HG02884 (cell line): ENCODE measurements around the gene MYLK.

Experiments used
- ATAC-seq: cut with Tn5 transposase; IDR thresholded peaks from one replicate; pipeline ENCODE4 v1.9.1; 2021; ENCODE audit warnings: mild to moderate bottlenecking, moderate library complexity; ENCODE audit not compliant: unreplicated experiment

The MYLK gene

GRCh38 chr3:123778525-123778924, 105.6 kb downstream of the MYLK start:
- ATAC-seq = no peak

- no peak for ATAC-seq
Observed at GRCh38 chr3:123776071-123776782, 107.9 kb downstream of the MYLK start.

DNA sequence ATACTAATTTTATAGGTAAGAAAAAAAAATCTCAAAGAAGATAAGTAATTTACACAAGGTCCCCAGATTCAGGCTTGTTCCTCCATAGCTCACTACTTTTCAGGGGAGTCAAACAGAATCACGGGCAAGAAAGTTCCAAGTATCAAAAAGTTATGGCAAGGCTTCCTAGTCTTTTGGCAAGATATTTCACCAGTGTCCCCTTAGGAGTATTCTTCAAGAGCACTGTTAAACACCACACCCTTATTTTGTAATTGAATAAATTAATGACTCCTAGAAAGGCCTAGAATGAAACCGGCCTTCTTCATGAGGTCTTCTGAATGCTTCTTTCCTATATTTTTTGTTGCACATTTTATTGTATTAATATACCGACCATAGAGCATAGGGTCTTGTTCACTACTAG, 109.7 kb downstream of the MYLK start:
- ATAC-seq = no peak

DNA sequence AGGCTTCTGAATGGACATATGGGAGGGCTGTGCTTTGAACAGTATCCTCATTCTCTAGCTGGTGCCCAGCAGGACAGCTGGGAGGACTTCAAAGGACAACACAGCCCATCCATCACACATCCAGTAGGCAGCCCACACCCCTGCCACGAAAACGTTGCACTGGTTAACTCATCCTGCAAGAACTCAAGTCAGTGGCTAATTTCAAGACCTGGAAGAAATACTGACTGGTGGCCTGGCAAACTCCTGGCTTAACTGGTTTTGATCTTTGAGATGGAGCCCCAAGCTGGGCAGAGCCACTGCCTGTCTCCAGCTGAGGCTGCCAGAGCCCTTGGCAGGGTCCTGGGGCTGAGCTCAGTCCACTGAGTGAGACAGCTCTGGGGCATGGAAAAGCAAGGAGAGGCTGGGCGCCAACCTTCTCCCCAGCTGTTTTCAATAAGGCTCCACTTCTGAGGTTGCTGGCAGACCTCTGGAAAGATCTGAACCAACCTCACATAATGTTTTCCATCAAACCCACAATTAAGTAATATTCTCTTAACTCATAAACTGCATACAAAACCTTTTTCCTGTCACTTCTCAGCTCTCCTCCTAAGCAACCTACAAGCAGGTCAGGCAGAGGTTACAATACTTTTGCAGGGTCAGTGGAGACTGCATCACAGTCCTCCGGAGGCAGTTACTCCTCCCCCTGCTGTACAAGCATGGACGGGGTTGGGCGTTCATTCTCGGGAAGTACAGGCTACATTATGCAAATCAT, 110.3 kb downstream of the MYLK start:
- ATAC-seq = no peak

DNA sequence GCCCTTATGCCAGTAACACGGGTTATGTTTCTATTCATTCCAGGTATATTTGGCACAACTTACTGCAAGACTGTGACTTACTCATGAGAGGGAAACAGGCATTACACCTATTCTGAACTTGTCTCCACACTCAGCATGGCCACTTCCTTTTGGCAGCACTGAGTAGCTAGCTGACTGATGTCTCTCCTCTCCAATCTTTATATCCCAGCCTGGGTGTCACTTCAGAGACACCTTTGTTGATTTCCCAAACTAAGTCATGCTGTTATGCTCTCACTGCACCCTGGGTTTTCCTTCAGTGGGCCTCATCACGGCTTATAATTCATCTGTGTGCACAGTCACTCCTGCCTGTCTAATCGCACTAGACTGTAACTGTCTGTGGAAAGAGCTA, 114.8 kb downstream of the MYLK start:
- ATAC-seq = no peak

GRCh38 chr3:123768480-123769355, 115.4 kb downstream of the MYLK start:
- no peak for ATAC-seq

DNA sequence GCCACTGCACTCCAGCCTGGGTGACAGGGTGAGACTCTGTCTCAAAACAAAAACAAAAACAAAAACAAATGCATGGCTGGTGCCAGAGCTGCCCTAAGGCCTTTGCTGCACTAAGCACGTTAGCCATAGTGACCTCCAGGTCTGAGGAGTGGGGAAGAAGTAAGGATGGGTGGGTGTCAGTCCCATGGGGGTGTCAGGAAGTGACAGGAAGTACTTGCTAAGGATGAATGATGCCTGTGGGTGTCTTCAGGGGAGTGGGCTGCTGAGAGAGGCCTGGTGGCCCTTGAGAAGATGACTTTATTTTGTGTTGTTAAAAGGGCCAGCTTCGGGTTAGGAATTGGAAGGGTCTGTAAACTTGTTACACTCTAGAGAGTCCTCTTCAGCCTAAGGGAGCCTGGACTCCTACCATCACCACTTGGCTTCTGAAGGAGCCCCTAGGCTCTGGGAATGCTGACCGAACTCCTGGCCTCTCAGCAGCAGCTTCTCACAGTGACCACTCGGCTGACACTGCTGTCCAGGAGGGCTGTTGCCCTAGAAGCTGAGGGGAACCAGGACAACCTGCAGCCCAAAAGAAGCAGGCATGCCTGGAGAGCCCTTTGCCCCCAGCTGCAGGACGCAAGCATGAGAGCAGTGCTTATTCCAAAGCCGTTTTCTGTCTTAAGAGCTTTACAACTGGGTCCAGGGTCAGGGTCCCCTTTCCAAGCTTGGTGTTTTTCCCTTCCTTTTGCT, 116.4 kb downstream of the MYLK start:
- no peak for ATAC-seq

DNA sequence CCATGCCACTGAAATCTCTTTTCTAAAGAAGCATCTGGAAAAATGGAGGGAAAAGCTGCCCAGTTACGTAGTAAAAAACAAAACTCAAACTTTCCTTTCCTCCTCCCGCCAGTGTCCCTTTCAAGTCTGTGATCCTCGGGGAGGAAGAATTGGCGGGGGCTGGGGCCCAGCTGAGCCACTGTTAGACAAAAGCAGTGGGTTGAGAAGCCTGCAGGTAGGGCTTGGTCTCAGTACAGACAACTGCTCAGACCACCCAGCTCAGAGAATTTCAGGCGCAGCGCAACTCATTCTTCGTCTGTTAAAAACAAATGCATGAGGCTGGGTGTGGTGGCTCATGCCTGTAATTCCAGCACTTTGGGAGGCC, 117.1 kb downstream of the MYLK start:
- ATAC-seq = no peak

GRCh38 chr3:123766193-123767008, 117.7 kb downstream of the MYLK start:
- no peak for ATAC-seq

GRCh38 chr3:123765475-123766128, 118.5 kb downstream of the MYLK start:
- no peak for ATAC-seq

DNA sequence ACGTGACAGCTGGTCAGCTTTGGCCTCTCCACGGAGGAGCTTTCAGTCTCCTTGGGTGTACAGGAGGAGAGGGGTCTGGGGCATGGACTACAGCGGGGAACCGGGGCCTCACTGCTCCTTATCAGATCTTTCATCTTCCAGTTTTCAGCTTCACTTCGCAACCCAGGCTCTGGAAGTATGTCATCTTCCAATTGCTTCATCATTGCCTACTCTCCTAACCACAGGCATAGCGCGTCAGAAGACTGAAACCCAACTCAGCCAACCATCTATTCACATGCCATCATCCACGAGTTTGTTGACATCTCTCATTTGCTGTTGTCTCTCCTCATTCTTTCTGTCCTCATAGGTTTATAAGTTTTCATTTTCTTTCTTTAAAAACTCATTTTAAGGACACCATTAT, 119.5 kb downstream of the MYLK start:
- ATAC-seq = no peak

GRCh38 chr3:123762805-123763204, 121.3 kb downstream of the MYLK start:
- no peak for ATAC-seq

GRCh38 chr3:123760817-123761216, 123.3 kb downstream of the MYLK start:
- ATAC-seq = no peak

DNA sequence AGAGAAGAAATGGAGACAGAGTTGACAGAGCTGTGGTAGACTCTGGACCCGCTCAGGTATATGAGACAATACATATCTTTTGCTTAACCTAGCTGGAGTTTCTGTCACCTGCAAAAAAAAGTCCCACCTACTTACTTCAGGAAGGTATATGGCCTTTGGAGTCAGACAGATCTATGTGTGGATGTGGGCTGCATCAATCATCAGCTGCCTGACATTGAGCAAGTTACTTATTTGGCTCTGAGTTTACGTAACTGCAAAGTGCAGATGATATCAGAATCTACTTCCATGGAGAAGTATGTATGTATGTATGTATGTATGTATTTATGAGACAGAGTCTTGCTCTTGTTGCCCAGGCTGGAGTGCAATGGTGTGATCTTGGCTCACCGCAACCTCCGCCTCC, 124.3 kb downstream of the MYLK start:
- ATAC-seq = no peak

DNA sequence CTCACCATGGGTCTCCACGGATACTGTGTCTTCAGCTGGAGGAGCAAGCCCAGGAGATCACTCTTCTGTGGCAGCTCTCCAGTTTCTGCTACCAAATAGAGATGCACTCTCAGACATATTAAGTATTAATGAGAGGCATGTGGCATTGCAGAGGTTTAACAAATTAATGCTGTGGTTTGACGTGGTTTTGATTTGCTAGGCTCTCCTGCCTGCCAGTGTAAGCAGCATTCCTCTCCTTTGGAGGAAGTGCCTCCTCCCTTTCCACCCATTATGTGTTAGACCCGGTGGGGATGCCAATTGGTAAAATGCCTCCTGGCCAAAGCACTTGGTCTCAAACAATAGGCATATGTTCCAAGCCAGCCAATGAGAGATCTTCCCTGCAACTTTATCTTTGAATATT, 124.8 kb downstream of the MYLK start:
- ATAC-seq = no peak

DNA sequence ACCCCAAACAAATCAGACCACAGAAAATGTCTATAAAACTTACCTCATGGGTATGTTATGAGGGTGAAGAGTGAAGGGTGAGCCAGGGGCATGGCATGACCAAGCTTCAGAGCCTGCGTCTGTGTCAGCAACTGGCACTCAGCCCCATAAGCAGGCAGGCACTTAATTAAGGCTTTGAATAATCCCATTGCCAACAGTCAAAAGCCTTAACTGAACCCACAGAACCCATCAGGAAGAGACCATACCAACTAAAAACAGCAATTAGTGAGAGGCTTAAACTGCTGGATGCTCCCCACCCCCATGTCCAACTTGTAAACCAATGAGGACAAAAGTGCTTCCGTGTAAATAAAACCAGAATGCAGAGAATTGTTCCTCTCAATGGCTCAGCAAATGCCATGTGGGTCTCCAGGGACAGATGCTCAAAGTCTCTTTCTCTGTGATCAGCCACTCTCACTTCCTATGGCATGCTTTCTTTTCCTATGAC, 126.0 kb downstream of the MYLK start:
- no peak for ATAC-seq

- no peak for ATAC-seq
Observed at GRCh38 chr3:123757281-123757940, 126.7 kb downstream of the MYLK start.

GRCh38 chr3:123755501-123755900, 128.6 kb downstream of the MYLK start:
- no peak for ATAC-seq

GRCh38 chr3:123755085-123755484, 129.0 kb downstream of the MYLK start:
- no peak for ATAC-seq
